ENCODE results near the gene ARHGAP31. TPM values are rescaled to one million over a fixed set of nuclear protein-coding genes. Genes with fewer than 3 reads are reported as not detected.

ARHGAP31 gene
- total RNA-seq, 1 experiment from 2014 or later = 0.48 TPM

- H3K9me2 ChIP-seq (ENCODE audit: insufficient read depth) = no peaks in the 10 kb centered on the region
- H3F3A ChIP-seq (ENCODE audit: insufficient read depth, low read depth) = no peaks in the 10 kb centered on the region
- no peak overlapping the region for H3K4me3 ChIP-seq
- no peaks in the 10 kb centered on the region for H3K36me3 ChIP-seq (ENCODE audit: low read depth)
- CTCF ChIA-PET = interaction anchor here (0.7 kb wide), 1 partner anchor 684 kb away, joined by 17 read pairs; no protein-coding TSS in a partner anchor
- no peak overlapping the region for H3K4me2 ChIP-seq
- H3K4me1 ChIP-seq (replicated peaks; ENCODE audit: insufficient read depth) = no peaks in the 10 kb centered on the region
- intact Hi-C loops (cut with micrococcal nuclease; ENCODE audit: unreplicated experiment) = no loop called here
- DNase-seq = no peak
- H3K27me3 ChIP-seq (ENCODE audit: insufficient read depth, low read depth) = no peaks in the 10 kb centered on the region
- POLR2A ChIA-PET (ENCODE audit: unreplicated experiment) = no interaction called here
- H3K27ac ChIP-seq = no peak overlapping the region
- no TSS peak for BruUV-seq (replicated peaks)
- H4K20me1 ChIP-seq (ENCODE audit: insufficient read depth) = no peaks in the 10 kb centered on the region
- H3K79me2 ChIP-seq (ENCODE audit: low read depth) = no peaks in the 10 kb centered on the region
- TF ChIP-seq CTCF (conservative IDR thresholded peaks at IDR 0.05) = no peak
- TF ChIP-seq EZH2 (IDR thresholded peaks at IDR 0.05; ENCODE audit: low read depth) = no peak
- H3K9me3 ChIP-seq (ENCODE audit: insufficient read depth, low read depth) = no peaks in the 10 kb centered on the region
- H2AFZ ChIP-seq = no peak overlapping the region
Observed at GRCh38 chr3:119418641-119419040, 124.5 kb downstream of the ARHGAP31 start.

GRCh38 chr3:119420196-119420595 is 126.0 kb downstream of the ARHGAP31 start:
- no peak for DNase-seq
- ChIA-PET CTCF (no interaction called here), POLR2A (ENCODE audit: unreplicated experiment) (interaction anchor here (0.6 kb wide), 1 partner anchor 154 kb away, joined by 4 read pairs; no protein-coding TSS in a partner anchor)
- Histone ChIP-seq H4K20me1 (ENCODE audit: insufficient read depth) (no peaks in the 10 kb centered on the region), H3F3A (ENCODE audit: insufficient read depth, low read depth) (no peaks in the 10 kb centered on the region), H3K36me3 (ENCODE audit: low read depth) (no peaks in the 10 kb centered on the region), H3K4me2 (no peak overlapping the region), H3K9me2 (ENCODE audit: insufficient read depth) (no peaks in the 10 kb centered on the region), H3K9me3 (ENCODE audit: insufficient read depth, low read depth) (peaks cover 6% of the 10 kb centered on the region), H3K27ac (no peak overlapping the region), H3K4me1 (replicated peaks; ENCODE audit: insufficient read depth) (no peaks in the 10 kb centered on the region), H2AFZ (no peak overlapping the region), H3K79me2 (ENCODE audit: low read depth) (no peaks in the 10 kb centered on the region), H3K4me3 (no peak overlapping the region), H3K27me3 (ENCODE audit: insufficient read depth, low read depth) (no peaks in the 10 kb centered on the region)
- intact Hi-C loops (cut with micrococcal nuclease; ENCODE audit: unreplicated experiment) = no loop called here
- no TSS peak for BruUV-seq (replicated peaks)
- TF ChIP-seq CTCF (conservative IDR thresholded peaks at IDR 0.05) = no peak
- TF ChIP-seq EZH2 (IDR thresholded peaks at IDR 0.05; ENCODE audit: low read depth) = no peak

GRCh38 chr3:119427669-119428068 is 133.5 kb downstream of the ARHGAP31 start:
- no TSS peak for BruUV-seq (replicated peaks)
- POLR2A ChIA-PET (ENCODE audit: unreplicated experiment) = no interaction called here
- Histone ChIP-seq H3K27ac (no peak overlapping the region), H3K9me2 (ENCODE audit: insufficient read depth) (no peaks in the 10 kb centered on the region), H3F3A (ENCODE audit: insufficient read depth, low read depth) (peaks cover 6% of the 10 kb centered on the region; the same call in 1 of the 2 replicates), H3K4me3 (no peak overlapping the region), H4K20me1 (ENCODE audit: insufficient read depth) (no peaks in the 10 kb centered on the region), H2AFZ (no peak overlapping the region), H3K4me1 (replicated peaks; ENCODE audit: insufficient read depth) (no peaks in the 10 kb centered on the region), H3K79me2 (ENCODE audit: low read depth) (no peaks in the 10 kb centered on the region), H3K9me3 (ENCODE audit: insufficient read depth, low read depth) (peaks cover 59% of the 10 kb centered on the region), H3K27me3 (ENCODE audit: insufficient read depth, low read depth) (no peaks in the 10 kb centered on the region), H3K4me2 (no peak overlapping the region), H3K36me3 (ENCODE audit: low read depth) (peaks cover 35% of the 10 kb centered on the region)
- TF ChIP-seq CTCF (conservative IDR thresholded peaks at IDR 0.05) = no peak
- no peak for TF ChIP-seq EZH2 (IDR thresholded peaks at IDR 0.05; ENCODE audit: low read depth)
- intact Hi-C loops (cut with micrococcal nuclease; ENCODE audit: unreplicated experiment) = no loop called here
- no peak for DNase-seq
- CTCF ChIA-PET = no interaction called here
